ENCODE measurements around the gene ERF.
A peak's percentile ranks its signal among the peaks of the same experiment; 100 is the strongest.

The ERF gene

GRCh38 chr19:42287017-42287826 is 32.3 kb upstream of the ERF start:
- no peak for DNase-seq (ENCODE audit: low spot score)

GRCh38 chr19:42286349-42287016 is 31.6 kb upstream of the ERF start:
- DNase-seq (ENCODE audit: low spot score): no peak

- no peak for DNase-seq (ENCODE audit: low spot score)
These were observed 31.0 kb upstream of the ERF start for GRCh38 chr19:42285988-42286348.

GRCh38 chr19:42285541-42285941 is 30.6 kb upstream of the ERF start:
- no peak for DNase-seq (ENCODE audit: low spot score)

- peak; percentile 69 for DNase-seq (ENCODE audit: low spot score)
These were observed 29.8 kb upstream of the ERF start for GRCh38 chr19:42284591-42285341.

- no peak for DNase-seq (ENCODE audit: low spot score)
These were observed 29.2 kb upstream of the ERF start for GRCh38 chr19:42284066-42284501.

GRCh38 chr19:42283188-42284065 is 28.5 kb upstream of the ERF start:
- peak; percentile 97 for DNase-seq (ENCODE audit: low spot score)

GRCh38 chr19:42282819-42283187 is 27.9 kb upstream of the ERF start:
- DNase-seq (ENCODE audit: low spot score): peak; percentile 51

- peak; percentile 56 for DNase-seq (ENCODE audit: low spot score)
These were observed 27.2 kb upstream of the ERF start for GRCh38 chr19:42281827-42282762.

- DNase-seq (ENCODE audit: low spot score): peak; percentile 74
These were observed 26.4 kb upstream of the ERF start for GRCh38 chr19:42281146-42281826.

GRCh38 chr19:42280815-42281145 is 25.9 kb upstream of the ERF start:
- DNase-seq (ENCODE audit: low spot score): no peak

GRCh38 chr19:42279902-42280814 is 25.2 kb upstream of the ERF start:
- DNase-seq (ENCODE audit: low spot score): peak; percentile 93

- no peak for DNase-seq (ENCODE audit: low spot score)
These were observed 24.4 kb upstream of the ERF start for GRCh38 chr19:42279155-42279901.

GRCh38 chr19:42278452-42279154 is 23.7 kb upstream of the ERF start:
- DNase-seq (ENCODE audit: low spot score): no peak

GRCh38 chr19:42277821-42278451 is 23.0 kb upstream of the ERF start:
- no peak for DNase-seq (ENCODE audit: low spot score)

- no peak for DNase-seq (ENCODE audit: low spot score)
These were observed 21.9 kb upstream of the ERF start for GRCh38 chr19:42276821-42277220.

GRCh38 chr19:42276284-42276683 is 21.4 kb upstream of the ERF start:
- DNase-seq (ENCODE audit: low spot score): no peak

All from ecto neural progenitor cell (in vitro differentiated cells).